Renal pelvis (tissue), 12 donors: ENCODE data around the gene DENND2D. TPM values are rescaled to one million over a fixed set of nuclear protein-coding genes. Genes with fewer than 3 reads are reported as not detected.

Source experiments
- DNase-seq: peaks from one replicate; pipeline ENCODE4 v3.0.0-alpha.2; 2013
- long read RNA-seq, 16 experiments: transcript quantifications; one replicate each; lab custom pipeline, GENCODE V29; 2026
- polyA plus RNA-seq, 3 donors: library from polyadenylated mRNA; unstranded; fragments of 120-200 nt; gene quantifications; one replicate each; pipeline ENCODE4 v1.2.1, GENCODE V29; 2013; ENCODE audit not compliant: insufficient read length in 3 of 3

DENND2D gene, protein sequence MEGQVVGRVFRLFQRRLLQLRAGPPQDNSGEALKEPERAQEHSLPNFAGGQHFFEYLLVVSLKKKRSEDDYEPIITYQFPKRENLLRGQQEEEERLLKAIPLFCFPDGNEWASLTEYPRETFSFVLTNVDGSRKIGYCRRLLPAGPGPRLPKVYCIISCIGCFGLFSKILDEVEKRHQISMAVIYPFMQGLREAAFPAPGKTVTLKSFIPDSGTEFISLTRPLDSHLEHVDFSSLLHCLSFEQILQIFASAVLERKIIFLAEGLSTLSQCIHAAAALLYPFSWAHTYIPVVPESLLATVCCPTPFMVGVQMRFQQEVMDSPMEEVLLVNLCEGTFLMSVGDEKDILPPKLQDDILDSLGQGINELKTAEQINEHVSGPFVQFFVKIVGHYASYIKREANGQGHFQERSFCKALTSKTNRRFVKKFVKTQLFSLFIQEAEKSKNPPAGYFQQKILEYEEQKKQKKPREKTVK
- 10 to 100 TPM; 17.8 to 23.1 (median 18.2) TPM for polyA plus RNA-seq
- long read RNA-seq, donor 1, partial matches to known transcripts = 0 of 1 reads
- long read RNA-seq, donor 1, other reads (novel, unspliced or antisense) = 0 of 1 reads
- long read RNA-seq, donor 2, transcript DENND2D-202 (12 exons, 1,894 nt) = major isoform, 6 of 7 reads
- long read RNA-seq, donor 2, partial matches to known transcripts = 0 of 7 reads
- long read RNA-seq, donor 2, other reads (novel, unspliced or antisense) = 0 of 7 reads
- long read RNA-seq, donor 3, partial matches to known transcripts = 0 of 1 reads
- long read RNA-seq, donor 3, other reads (novel, unspliced or antisense) = 0 of 1 reads
- long read RNA-seq, donor 4, transcript DENND2D-202 (12 exons, 1,894 nt) = major isoform, 5 of 7 reads
- long read RNA-seq, donor 4, partial matches to known transcripts = 0 of 7 reads
- long read RNA-seq, donor 4, other reads (novel, unspliced or antisense) = 0 of 7 reads
- long read RNA-seq, donor 5, transcript DENND2D-202 (12 exons, 1,894 nt) = major isoform, 6 of 6 reads
- long read RNA-seq, donor 5, partial matches to known transcripts = 0 of 6 reads
- long read RNA-seq, donor 5, other reads (novel, unspliced or antisense) = 0 of 6 reads
- long read RNA-seq, donor 6, partial matches to known transcripts = 0 of 5 reads
- long read RNA-seq, donor 6, other reads (novel, unspliced or antisense) = 0 of 5 reads
- long read RNA-seq, donor 7, partial matches to known transcripts = 0 of 3 reads
- long read RNA-seq, donor 7, other reads (novel, unspliced or antisense) = 0 of 3 reads
- long read RNA-seq, donor 8 = 0 reads
- long read RNA-seq, donor 9, partial matches to known transcripts = 0 of 3 reads
- long read RNA-seq, donor 9, other reads (novel, unspliced or antisense) = 0 of 3 reads
- long read RNA-seq, donor 10, partial matches to known transcripts = 0 of 2 reads
- long read RNA-seq, donor 10, other reads (novel, unspliced or antisense) = 0 of 2 reads
- long read RNA-seq, donor 11, partial matches to known transcripts = 0 of 2 reads
- long read RNA-seq, donor 11, other reads (novel, unspliced or antisense) = 0 of 2 reads
- long read RNA-seq, donor 12, transcript DENND2D-204 (4 exons, 950 nt) = major isoform, 8 of 12 reads
- long read RNA-seq, donor 12, partial matches to known transcripts = 0 of 12 reads
- long read RNA-seq, donor 12, other reads (novel, unspliced or antisense) = 0 of 12 reads
- long read RNA-seq, donor 13, partial matches to known transcripts = 0 of 1 reads
- long read RNA-seq, donor 13, other reads (novel, unspliced or antisense) = 0 of 1 reads
- long read RNA-seq, donor 14 = 0 reads
- long read RNA-seq, donor 15, transcript DENND2D-202 (12 exons, 1,894 nt) = major isoform, 9 of 13 reads
- long read RNA-seq, donor 15, partial matches to known transcripts = 0 of 13 reads
- long read RNA-seq, donor 15, other reads (novel, unspliced or antisense) = 0 of 13 reads
- long read RNA-seq, donor 16, partial matches to known transcripts = 0 of 1 reads
- long read RNA-seq, donor 16, other reads (novel, unspliced or antisense) = 0 of 1 reads

DNA sequence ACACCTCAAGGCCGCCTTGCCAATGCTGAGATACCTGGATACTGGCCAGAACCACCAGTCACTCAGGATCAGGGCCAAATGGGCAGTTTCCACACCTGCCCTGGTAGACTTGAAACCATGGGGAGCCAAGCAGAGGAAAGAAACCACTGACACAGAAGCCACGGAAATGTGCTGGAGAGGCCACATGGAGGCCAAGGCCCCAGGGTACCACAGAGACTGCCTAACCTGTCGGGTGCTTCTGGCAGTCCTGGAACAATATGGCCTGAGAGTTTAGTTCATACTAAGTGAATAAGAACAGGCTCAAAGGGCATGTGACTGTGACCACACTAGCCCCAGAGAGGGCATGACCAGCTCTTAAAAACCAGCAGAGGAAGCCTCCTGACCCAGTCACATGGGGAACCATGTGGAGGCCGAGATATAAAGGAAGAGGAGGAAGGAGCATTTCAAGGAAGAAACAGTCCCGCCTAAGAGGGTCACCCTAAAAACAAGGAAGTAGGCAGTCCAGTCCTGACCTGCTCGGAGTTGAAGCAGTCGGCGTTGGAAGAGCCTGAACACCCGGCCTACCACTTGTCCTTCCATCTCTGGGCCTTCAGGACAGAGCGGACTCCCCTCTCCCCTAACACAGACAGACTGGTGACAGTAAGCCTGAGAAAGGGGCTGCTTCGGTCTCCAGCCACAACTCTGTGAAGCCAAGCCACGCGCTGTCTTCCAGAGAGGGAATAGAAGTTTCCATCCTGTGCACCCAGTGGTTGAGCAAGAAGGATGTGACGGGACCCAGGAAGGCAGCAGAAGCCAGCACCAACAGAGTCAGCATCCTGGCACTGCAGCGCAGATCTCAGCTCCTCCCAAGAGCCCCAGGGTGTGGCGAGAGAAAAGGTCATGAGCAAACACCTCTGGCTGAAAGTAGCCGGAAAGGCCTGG is at the start of gene DENND2D:
Gene DENND2D, minus strand, starts transcription at position 766 of the 921 bp plus-strand sequence. Its CDS starts 187 bp downstream, at position 579.
- DNase-seq = no peak

DNA sequence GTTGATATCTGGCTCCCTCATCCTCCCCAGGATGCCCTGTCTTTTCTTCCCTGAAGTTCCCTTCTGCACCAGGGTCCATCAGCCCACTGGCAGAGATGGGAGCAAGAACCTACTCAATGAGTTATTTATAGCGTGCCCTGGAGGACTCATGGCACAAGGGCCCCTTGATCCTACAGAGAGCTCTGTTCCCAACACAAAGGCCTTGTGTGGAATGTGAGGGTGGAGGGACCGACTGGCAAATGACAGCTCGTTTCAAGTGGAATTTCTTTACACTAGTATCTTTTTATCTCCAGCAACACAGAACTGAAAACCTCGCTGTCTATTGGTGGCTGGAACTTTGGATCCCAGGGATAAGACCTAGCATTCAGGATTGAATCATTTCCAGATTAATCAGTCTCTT is 49.5 kb upstream of the DENND2D start:
- DNase-seq = no peak

DNA sequence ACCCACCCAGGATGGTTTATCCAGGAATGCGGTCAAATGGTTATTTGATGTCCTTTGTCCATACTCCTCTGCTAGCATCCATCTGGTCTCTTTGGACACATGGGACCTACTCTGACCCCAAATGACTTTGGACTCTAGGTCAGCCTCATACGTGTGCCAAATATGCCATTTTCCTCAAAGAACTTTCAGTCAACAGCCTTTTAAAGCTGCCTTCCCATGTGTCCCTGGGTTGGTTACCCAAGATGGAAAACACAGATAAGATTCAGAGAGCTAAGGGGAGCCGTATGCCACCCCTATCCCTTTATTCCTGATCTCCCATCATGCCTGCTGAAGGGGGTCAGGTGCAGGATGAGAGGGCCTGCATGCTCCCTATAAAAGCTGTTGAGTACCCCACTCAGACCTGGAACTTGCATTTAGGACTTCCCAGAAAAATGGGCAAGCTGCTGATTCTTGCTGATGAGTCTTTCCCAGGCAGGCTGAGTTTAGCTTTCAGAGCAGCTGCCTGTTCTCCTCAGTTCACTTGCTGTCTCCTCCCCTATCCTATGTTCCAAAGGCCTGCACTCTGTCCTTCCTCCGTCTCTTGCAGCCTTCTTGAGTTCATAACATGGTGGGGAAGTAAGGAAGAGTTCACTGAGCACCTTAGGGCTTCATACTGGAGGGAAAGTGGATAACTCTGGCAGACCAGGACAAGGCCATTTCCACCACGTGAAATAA is 46.8 kb upstream of the DENND2D start:
- no peak for DNase-seq

DNA sequence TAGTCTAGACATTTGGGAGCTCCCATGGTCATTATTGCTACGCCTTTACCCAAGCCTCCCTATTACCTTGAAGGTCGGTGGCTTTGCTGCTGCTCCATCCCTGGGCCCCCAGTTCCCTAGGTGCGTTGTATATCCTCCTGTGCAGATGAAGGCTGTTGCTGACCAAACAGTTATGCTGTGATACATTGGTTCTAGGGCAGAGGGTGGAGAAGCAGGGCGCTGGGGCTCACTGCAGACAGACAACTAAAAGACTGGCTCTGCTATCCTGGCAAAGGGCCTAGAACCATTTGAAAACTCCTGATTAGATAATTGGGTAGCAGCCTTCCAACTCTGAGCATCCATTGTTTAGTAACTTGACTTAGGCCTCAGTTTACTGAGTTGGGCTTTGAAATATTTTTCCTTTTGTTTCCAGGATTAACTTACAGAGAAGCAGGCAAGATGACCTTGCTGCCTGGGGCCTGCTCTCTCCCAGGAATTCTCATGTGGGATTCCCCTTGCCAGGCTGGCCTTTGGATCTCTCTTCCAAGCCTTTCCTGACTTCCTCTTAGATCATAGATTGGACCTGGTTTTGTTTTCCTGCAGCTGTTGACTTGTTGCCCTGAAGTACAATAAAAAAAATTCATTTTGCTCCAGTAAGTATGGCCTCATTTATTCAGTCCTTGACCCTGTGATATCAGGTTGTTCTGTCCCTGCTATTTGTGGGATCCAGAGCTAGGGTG is 42.5 kb upstream of the DENND2D start:
- DNase-seq = no peak

DNA sequence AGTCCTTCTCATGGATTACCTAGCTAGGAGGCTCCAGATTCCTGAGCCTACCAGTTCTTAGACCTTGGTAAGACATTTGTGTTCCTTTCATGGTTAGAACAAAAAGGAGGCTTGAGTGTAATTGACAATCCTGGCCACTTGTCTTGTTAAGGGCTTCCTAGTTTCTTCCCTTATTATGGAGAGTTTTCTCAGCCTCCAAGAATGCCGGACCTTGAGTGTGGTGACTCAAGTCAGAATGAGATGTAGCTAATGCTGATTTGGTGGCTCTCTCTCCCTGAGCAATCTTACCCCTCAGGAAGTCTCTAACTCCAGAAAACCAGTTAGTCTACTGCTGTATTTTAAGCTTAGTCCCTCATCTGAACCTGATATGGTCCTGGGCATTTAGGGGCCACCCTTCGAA is 41.4 kb upstream of the DENND2D start:
- DNase-seq = no peak

DNA sequence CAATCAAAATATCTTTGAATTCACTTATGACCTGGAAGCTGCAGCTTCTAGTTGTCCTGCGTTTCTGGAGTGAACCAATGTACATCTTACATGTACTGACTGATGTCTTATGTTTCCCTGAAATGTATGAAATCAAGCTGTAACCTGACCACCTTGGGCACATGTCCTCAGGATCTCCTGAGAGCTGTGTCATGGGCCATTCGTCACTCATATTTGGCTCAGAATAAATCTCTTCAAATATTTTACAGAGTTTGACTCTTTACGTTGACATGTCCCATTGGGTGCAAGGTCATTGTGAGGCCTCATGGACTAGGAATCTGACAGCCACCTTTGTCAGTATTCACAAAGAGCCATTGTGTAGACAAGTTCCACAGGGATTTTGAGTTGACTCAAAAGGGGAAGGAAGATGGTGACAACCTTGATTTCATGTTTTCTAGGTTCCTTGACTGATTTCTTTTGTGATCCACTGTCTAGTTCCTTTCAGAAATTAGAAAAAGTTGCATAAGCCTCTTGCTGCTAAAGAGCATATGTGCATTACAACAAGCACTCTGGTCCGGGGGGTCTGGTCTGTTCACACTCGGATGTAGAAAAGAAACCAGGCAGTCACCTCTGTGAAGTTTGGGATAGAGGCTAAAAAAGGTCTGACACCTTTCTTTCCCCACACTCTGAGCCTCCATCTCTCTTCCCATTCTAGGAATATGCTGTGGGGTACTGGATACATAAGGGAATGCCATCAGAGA is 37.8 kb upstream of the DENND2D start:
- no peak for DNase-seq

DNA sequence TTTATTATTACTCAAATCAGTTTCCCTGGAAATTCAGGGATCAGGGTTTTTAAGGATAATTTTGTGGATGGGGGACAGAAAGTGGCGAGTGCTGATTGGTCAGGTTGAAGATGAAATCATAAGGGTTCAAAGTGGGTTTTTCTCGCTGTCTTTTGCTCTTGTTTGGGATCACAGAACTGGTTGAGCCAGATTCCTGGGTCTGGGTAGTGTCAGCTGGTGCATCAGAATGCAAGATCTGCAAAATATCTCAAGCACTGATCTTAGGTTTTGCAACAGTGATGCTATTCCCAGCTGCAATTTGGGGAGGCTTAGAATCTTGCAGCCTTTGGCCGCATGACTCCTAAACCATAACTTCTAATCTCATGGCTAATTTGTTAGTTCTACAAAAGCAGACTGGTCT is 36.4 kb upstream of the DENND2D start:
- DNase-seq = no peak

DNA sequence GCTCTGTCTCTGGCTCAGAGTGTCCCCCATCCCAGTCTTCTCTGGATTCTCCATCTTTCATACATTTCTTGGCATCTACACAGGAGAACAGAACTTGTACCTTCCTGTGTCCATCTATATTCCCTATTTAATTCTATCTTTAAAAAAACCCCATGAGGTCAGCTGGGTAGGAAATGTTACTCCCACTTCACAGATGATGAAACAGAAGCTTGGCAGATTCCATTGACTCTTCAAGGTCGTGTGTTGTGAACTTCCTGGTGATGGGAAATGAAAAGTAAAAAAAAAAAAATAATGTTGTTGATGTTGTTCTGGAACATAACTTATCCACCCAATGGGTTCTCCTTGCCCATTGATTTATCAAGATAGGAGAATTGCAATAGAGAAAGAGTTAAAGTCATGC is 35.9 kb upstream of the DENND2D start:
- no peak for DNase-seq

DNA sequence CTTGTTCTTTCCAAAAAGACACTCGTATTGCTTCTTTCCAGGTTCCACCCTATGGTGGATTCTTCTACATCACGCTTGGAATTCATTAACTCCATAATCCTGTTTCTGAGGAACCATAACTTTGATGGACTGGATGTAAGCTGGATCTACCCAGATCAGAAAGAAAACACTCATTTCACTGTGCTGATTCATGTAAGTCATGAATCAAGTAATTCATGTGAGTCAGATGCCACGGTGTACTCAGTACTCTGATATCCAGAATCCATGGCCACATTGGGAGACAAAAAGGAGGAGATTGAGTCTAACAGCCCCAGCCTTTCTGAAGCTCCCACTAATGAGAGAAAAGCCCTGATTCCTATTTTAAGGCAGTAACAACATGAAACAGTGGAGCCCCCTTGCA is 34.4 kb upstream of the DENND2D start:
- no peak for DNase-seq

DNA sequence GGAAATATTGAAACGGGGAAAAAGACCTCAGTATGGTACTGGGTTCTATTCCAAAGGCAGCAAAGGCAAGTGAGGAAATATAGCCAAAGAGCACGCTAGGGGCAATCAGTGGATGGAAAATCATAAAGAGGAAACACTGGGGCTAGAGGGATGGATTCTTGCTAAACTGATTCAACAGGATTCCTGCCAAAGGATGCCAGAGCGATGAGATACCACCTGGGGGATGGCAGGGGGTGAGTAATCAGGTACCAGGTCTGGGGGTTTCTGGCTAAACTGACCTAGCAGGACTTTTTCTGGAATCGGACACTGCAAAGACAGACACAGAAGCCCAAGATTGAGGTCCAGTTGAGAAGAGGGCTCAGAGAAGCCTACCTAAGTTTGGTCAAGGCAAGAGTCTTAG is 33.8 kb upstream of the DENND2D start:
- no peak for DNase-seq

DNA sequence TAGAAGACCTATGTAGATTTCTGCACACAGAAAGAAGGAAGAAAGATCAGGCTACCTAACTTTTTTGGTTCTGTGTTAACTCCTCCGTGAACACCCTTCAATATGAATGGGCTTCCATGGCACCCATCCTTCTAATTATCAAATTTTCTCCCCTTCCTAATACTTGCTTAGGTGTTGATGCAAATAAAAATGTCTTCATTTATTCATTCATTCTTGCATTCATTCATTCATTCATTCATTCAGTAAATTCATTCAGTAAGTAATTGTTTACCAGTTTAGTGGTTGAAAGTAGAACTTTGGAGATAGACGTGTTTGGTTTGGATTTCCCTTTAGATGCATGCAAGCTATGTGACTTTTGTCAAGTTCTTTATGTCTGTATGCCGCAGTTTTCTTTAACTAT is 31.7 kb upstream of the DENND2D start:
- no peak for DNase-seq

DNA sequence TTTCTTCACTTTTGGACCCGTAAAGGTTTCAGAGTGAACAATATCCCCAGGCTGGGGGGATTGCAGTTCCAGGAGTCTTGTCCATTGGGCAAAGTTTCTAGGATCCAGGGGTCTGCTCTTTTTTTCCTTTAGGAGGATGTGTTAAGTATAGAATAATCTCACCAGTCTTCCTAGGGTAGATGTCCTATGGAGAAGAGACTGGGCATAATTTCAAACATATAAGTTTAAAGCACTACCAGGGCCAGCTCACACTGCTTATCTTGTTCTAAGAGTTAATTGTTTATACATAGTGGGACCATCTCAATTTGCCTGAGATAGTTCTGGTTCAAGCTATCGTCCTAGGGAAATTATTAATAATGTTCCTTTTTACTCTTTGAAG is 28.3 kb upstream of the DENND2D start:
- no peak for DNase-seq

DNA sequence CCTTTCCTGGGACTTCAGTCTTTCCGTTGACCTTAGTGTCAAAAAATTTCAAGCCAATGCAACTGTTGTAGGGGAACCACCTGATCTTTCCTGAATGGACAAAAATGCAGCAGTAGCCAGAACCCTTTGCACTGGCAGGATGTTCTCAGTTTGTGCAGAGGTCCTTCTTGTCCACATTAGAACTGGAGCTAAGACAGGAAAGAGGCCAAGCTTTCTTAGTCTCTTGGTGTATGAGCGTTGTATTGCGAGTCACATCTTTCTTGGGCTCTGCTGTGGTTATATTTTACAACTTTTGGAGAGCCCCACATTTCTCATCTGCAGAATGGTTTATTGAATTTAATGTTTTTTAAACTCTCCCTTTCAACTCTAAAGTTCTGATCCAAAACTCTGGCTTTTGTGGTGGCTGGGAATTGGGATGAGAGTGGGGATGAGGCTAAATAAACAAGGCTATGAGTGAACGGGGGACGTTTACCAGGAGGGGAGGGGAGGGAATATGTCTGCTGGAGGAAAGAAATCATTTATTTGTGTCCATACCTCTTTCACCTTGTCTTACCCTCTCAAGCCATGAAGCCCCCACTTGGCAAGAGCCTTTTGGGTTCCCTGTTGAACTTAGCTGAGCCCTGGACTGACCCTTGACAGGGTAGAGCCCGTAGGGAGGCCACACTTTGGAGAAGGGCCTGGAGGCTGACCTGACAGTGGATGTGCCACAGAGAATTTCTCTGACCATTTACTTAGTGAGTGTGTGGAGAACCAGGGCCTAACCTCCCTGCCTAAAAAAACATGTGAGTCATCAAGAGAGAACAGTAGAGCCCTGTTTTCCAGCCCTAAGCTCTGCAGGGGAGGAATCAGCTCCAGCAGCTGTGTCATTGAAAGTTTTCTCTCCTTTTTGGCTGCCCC is 27.7 kb upstream of the DENND2D start:
- no peak for DNase-seq

DNA sequence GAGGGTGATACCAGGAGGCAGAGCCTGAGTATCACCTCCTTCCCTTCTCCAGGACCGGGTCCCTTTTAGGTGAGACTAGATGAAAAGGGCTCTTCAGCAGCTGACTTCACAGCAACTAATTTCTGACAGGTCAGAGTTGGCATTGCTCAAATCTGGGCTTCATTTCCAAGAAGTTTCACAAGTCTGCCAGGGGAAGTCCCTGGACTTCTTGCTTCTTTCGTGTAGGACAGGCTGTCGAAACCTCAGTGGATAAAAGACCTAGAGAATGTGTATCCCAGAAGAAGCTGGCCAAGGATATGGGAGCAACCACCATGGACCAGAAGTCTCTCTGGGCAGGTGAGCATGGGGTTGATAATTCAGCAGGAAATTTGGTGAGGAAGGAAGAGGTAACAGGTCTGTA is 27.0 kb upstream of the DENND2D start, which contains the start of gene CHI3L2:
Gene CHI3L2, plus strand, starts transcription at position 280 of the 400 bp plus-strand sequence. Its CDS starts 17 bp downstream, at position 297.
- DNase-seq = no peak

DNA sequence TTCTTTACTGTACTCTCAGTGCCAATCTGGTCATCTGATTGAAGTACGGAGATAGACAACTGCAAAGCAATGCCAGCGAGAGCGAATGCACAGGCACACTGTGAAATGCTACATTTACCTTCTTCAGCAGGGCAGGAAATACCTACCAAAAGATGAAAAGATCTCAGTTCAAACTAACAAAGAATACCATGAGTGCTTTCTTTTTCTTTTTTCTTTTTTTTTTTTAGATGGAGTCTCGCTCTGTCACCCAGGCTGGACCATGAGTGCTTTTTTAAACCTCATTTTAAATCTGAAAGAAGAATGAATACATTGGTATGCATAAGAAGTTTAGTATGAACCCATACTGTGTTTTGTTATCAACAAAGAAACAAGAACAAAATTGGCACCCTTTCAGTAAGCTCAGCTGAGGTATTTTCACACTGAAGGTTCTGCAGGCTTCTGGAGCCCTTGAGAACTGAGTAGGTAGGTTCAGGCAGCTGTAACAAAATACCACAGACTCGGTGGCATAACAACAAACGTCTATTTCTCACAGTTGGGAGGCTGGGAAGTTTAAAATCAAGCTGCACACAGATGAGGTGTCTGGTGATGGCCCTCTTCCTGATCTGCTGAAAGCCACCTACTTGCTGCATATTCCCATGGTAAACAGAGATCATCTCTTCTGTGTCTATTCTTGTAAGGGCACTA is 25.4 kb upstream of the DENND2D start:
- DNase-seq = no peak
